ENCODE results near the gene OR10T2. TPM values are rescaled to one million over a fixed set of nuclear protein-coding genes. Genes with fewer than 3 reads are reported as not detected.
"Not testable (repeated sequence)": the region's sequence is repeated elsewhere in the genome, so short reads cannot be mapped to it uniquely, and the experiment has no call there.

OR10T2 gene, protein sequence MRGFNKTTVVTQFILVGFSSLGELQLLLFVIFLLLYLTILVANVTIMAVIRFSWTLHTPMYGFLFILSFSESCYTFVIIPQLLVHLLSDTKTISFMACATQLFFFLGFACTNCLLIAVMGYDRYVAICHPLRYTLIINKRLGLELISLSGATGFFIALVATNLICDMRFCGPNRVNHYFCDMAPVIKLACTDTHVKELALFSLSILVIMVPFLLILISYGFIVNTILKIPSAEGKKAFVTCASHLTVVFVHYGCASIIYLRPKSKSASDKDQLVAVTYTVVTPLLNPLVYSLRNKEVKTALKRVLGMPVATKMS
- not detected for total RNA-seq

GRCh38 chr1:158398818-158399514 lies at the start of gene OR10T2:
Gene OR10T2, minus strand, starts transcription at chr1:158399466. Its CDS starts 0 bp downstream, at chr1:158399466.
- no peak within 1 kb of the TSS for H3K4me3 ChIP-seq
- no peaks in the 10 kb centered on the region for H3K4me1 ChIP-seq
- no peak for DNase-seq (ENCODE audit: low spot score in 2 of 2)
- H3K9me3 ChIP-seq: no peaks in the 10 kb centered on the region
- H3K27ac ChIP-seq: no peak within 1 kb of the TSS
- no peak for TF ChIP-seq POLR2A (IDR thresholded peaks at IDR 0.05)
- TF ChIP-seq CTCF (IDR thresholded peaks at IDR 0.05): no peak
- no peak for TF ChIP-seq EP300 (IDR thresholded peaks at IDR 0.05)
- H3K36me3 ChIP-seq: no peaks in the 10 kb centered on the region
- no peaks in the 10 kb centered on the region for H3K27me3 ChIP-seq
- 89 to 91% methylated on average over 5 of the region's 5 CpGs for WGBS, 2 donors

DNA sequence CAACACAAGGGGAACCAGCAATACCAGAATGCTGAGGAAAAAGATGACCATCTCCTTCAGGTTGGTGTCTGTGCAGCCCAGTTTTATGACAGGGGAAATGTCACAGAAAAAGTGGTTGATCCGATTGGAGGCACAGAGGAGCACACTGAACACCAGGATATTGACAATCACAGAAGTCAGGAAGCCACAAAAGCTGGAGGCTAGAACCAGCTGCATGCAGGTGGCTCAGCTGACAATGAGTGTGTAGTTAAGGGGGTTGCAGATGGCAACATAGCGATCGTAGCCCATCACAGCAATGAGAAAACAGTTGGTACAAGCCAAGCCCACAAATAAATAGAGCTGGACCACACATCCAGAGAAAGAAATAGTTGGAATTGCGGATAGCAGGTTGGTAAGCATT lies 46.1 kb upstream of the OR10T2 start:
- no peak overlapping the region for H3K4me3 ChIP-seq
- WGBS, 2 donors: 84 to 89% methylated on average over 4 of the region's 4 CpGs
- no peaks in the 10 kb centered on the region for H3K9me3 ChIP-seq
- no peaks in the 10 kb centered on the region for H3K27me3 ChIP-seq
- DNase-seq (ENCODE audit: low spot score in 2 of 2): no peak
- no peaks in the 10 kb centered on the region for H3K4me1 ChIP-seq
- no peaks in the 10 kb centered on the region for H3K36me3 ChIP-seq
- TF ChIP-seq POLR2A (IDR thresholded peaks at IDR 0.05) (no peak), CTCF (IDR thresholded peaks at IDR 0.05) (no peak), EP300 (IDR thresholded peaks at IDR 0.05) (no peak)
- no peak overlapping the region for H3K27ac ChIP-seq

- no peak for DNase-seq (ENCODE audit: low spot score in 2 of 2)
- H3K4me1 ChIP-seq: no peaks in the 10 kb centered on the region
- H3K27ac ChIP-seq: no peak overlapping the region
- no peaks in the 10 kb centered on the region for H3K27me3 ChIP-seq
- no peak overlapping the region for H3K4me3 ChIP-seq
- TF ChIP-seq POLR2A (IDR thresholded peaks at IDR 0.05) (no peak), CTCF (IDR thresholded peaks at IDR 0.05) (no peak), EP300 (IDR thresholded peaks at IDR 0.05) (no peak)
- 47 to 61% methylated on average over 3 of the region's 3 CpGs for WGBS, 2 donors
- H3K9me3 ChIP-seq: peaks cover 0 to 10% (median 0%) of the 10 kb centered on the region in 4 donors
- H3K36me3 ChIP-seq: no peaks in the 10 kb centered on the region
Observed at GRCh38 chr1:158434741-158435140, 35.5 kb upstream of the OR10T2 start.

GRCh38 chr1:158430163-158430562 lies 30.9 kb upstream of the OR10T2 start:
- H3K4me1 ChIP-seq; H3K4me3 ChIP-seq; DNase-seq (ENCODE audit: low spot score in 2 of 2); H3K36me3 ChIP-seq; H3K27me3 ChIP-seq; H3K27ac ChIP-seq: not testable (repeated sequence)
- TF ChIP-seq EP300 (IDR thresholded peaks at IDR 0.05): peak in 1 of 2 donors; percentile 60
- WGBS, 2 donors: 47 to 59% methylated on average over 3 of the region's 3 CpGs
- H3K9me3 ChIP-seq: peaks cover 0 to 22% (median 0%) of the 10 kb centered on the region in 4 donors

DNA sequence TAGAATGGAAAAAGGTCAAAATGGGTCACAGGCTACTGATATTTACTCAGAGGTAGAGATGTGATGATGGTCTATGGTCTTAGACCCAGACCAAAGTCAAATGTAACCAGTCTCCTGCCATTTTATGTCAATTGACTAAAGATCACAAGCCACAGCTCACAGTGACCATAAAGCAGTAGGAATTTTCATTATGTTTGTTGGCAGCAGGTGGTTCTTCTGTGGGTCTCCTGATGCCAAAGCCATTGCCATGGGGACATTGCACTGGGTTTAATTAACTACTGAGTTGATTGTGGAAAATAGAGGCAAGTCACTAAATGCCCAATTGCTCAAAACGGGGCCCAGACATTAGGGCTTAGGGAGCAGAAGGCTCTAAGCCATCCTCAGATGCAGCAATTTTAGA lies 26.9 kb upstream of the OR10T2 start, which contains the start of gene OR10K2:
OR10K2 (minus strand) TSS at position 101 of the 400 bp plus-strand sequence. CDS start 5,371 bp downstream, outside the sequence.
- Histone ChIP-seq H3K4me1 (no peaks in the 10 kb centered on the region), H3K27me3 (no peaks in the 10 kb centered on the region), H3K27ac (no peak within 1 kb of the TSS), H3K9me3 (peaks cover 0 to 12% (median 0%) of the 10 kb centered on the region in 4 donors), H3K36me3 (no peaks in the 10 kb centered on the region), H3K4me3 (no peak within 1 kb of the TSS)
- 63 to 77% methylated on average over 1 of the region's 1 CpG for WGBS, 2 donors
- no peak for DNase-seq (ENCODE audit: low spot score in 2 of 2)
- TF ChIP-seq EP300 (IDR thresholded peaks at IDR 0.05) (no peak), POLR2A (IDR thresholded peaks at IDR 0.05) (no peak), CTCF (IDR thresholded peaks at IDR 0.05) (no peak)
